TTC549 (cell line): ENCODE results near the gene C14orf119.

Experiments
- FAIRE-seq: peaks from 2 replicates; lab custom pipeline; 2012; peaks lifted over from hg19 to GRCh38; lab: Jason Lieb, UNC

C14orf119 gene

GRCh38 chr14:23109769-23110168, 14.5 kb downstream of the C14orf119 start:
- no peak for FAIRE-seq

GRCh38 chr14:23110579-23111365, 15.5 kb downstream of the C14orf119 start:
- no peak for FAIRE-seq

- FAIRE-seq = no peak
Observed at GRCh38 chr14:23112359-23113178, 17.3 kb downstream of the C14orf119 start.

- no peak for FAIRE-seq
Observed at GRCh38 chr14:23113431-23114119, 18.3 kb downstream of the C14orf119 start.

- FAIRE-seq = no peak
Observed at GRCh38 chr14:23114120-23114458, 18.8 kb downstream of the C14orf119 start.

- no peak for FAIRE-seq
Observed at GRCh38 chr14:23114669-23115038, 19.3 kb downstream of the C14orf119 start.

- no peak for FAIRE-seq
Observed at GRCh38 chr14:23115039-23115731, 19.9 kb downstream of the C14orf119 start.

GRCh38 chr14:23115918-23116317, 20.6 kb downstream of the C14orf119 start:
- no peak for FAIRE-seq

GRCh38 chr14:23117371-23118020, 22.2 kb downstream of the C14orf119 start:
- no peak for FAIRE-seq

- FAIRE-seq = no peak
Observed at GRCh38 chr14:23118506-23119362, 23.4 kb downstream of the C14orf119 start, which contains the start of gene CEBPE. CEBPE (minus strand) TSS chr14:23119255; CDS start chr14:23119091, 164 bp downstream.

- FAIRE-seq = no peak
Observed at GRCh38 chr14:23119363-23120327, 24.3 kb downstream of the C14orf119 start.

GRCh38 chr14:23120541-23121251, 25.4 kb downstream of the C14orf119 start:
- no peak for FAIRE-seq

- no peak for FAIRE-seq
Observed at GRCh38 chr14:23121361-23121771, 26.1 kb downstream of the C14orf119 start.

- no peak for FAIRE-seq
Observed at GRCh38 chr14:23122086-23122485, 26.8 kb downstream of the C14orf119 start.

GRCh38 chr14:23123419-23123818, 28.1 kb downstream of the C14orf119 start:
- no peak for FAIRE-seq

GRCh38 chr14:23124337-23124954, 29.1 kb downstream of the C14orf119 start:
- FAIRE-seq = no peak

- FAIRE-seq = no peak
Observed at GRCh38 chr14:23125011-23125410, 29.7 kb downstream of the C14orf119 start.

- FAIRE-seq = no peak
Observed at GRCh38 chr14:23125933-23126524, 30.7 kb downstream of the C14orf119 start.
